GM18508 (cell line): ENCODE results near the gene TRIM2.

ENCODE experiments used
- ATAC-seq: cut with Tn5 transposase; IDR thresholded peaks from one replicate; pipeline ENCODE4 v1.9.1; 2021; ENCODE audit warnings: moderate number of reproducible peaks; ENCODE audit not compliant: insufficient read depth, unreplicated experiment

The TRIM2 gene

DNA sequence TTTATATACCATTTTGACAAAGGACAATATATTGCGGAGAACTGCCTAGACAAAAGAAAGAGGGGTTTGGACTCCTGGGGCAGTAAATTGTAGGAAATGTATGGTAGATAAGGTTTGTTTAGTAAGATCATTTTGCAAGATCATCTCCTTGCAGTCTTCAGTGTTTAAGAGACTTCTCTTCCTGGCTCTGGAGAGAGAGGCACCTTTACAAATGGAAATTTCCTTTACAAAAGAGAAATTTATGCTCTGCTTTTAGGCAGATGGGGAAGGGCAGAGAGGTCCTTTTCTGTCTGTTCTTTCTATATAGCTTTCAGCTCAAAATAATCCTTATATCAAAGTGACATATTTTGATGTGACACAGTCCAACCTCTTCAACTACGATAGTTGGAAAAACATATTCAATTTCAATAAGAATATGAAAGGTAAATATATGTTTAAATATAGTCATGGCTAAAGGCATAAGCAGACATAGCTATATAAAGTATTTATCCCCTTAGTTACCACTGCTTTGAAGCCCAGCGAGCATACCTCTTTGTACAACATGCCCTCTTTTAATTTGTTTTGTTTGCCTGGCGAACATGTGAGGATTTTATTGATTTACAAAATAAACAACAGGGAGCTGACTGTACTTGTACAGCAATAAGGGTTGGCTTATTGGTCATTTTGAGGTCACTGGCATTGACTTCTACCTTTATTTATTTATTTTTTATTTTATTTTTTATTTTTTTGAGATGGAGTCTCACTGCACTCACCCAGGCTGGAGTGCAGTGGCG is 65.2 kb downstream of the TRIM2 start:
- no peak for ATAC-seq

DNA sequence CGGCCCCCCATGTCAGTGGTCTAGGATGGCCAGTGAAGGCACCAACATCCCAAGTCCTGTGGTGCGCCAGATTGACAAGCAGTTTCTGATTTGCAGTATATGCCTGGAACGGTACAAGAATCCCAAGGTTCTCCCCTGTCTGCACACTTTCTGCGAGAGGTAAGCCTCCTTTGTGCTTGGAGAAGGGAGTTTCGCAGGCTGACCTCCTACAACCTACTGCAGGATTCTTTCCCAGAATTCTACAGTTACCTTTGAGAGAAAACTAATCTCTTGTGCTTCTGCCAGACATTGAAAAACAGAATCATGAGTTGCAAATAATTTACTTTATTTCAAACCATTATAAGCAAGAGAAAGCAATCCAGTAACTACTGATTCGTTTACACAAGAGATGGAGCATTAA is 66.1 kb downstream of the TRIM2 start:
- no peak for ATAC-seq

DNA sequence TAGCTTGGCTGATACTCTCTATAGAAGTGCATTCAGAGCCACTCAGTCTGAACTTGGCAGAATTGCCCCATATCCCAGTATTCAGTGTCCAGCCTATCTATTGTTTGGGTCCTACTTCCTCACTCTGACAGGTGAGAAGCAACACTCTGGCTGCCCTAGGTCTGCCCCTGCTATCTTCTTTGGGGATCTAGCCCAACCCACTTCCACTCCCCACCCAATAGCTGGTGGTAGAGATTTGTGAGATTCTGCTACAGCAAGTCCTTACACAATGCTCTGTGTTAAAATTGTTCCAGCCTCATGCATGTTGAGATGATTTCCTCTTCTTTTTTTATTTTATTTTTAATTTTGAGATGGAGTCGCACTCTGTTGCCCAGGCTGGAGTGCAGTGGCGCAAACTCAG is 67.6 kb downstream of the TRIM2 start:
- ATAC-seq, result no peak

DNA sequence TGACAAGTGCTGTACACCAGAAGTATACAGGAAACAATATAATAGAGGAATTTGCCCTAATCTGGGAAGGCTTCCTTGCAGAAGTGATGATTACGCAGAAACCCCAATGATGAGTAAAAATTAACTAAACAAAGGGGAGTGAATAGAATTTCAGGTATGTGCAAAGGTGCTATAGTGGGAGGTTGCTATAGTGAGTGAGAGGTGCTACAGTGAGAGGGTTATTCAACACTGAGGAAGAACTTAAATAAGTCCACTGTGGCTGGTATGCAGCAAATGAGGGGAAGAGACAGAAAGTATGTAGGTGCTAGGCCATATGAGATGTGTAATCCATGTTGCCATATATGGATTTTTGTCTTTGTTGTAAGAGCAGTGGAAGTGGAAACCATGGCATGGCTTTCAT is 69.5 kb downstream of the TRIM2 start:
- ATAC-seq, result no peak

DNA sequence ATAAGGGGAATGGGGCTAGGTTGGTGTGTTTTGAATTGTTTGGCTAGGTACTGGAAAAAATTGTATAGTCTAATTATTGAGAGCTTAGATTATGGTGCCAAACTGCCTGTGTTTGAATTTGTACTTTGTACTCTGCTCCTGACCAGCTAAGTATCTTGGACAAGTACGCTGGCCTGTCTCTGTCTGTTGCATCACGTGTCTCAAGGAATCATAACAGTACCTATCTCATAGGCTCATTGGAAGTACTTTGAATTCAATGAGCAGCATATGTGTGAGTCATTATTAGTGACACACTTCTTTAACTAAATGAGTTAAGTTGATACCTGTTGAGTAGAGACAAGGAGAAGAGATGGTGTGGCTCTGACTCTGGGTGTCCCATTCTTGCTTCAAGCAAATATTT is 70.7 kb downstream of the TRIM2 start:
- ATAC-seq, result no peak

DNA sequence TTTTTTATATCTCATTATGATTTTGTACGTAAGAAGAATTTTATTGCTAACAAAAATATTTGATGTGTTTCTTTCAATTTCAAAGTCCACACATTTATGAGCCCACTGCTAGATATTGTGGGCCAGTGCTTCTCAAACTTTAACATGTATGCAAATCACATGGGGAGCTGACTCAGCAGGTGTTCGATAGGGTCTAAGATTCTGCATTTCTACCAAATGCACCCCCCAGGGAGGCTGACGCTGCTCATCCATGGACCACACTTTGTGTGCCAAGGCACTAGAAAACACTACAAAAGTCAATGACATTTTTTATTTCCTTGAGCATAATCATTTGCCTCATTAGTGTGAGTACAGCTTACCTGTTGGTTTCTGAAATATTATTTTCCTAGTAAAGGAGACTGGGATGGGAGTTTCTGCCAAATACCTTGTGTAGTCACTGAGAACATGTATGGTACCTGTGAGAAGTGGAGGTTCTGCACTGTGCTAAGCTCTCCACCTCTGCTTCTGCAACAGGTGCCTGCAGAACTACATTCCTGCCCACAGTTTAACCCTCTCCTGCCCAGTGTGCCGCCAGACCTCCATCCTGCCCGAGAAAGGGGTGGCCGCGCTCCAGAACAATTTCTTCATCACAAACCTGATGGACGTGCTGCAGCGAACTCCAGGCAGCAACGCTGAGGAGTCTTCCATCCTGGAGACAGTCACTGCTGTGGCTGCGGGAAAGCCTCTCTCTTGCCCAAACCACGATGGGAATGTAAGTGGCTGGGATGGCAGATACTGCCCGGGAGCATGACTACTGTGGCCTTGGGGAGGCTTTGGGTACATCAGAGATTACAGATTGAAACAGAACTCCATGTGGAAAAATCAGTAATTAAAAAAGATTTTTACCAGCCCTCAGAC is 71.4 kb downstream of the TRIM2 start:
- ATAC-seq, result no peak

DNA sequence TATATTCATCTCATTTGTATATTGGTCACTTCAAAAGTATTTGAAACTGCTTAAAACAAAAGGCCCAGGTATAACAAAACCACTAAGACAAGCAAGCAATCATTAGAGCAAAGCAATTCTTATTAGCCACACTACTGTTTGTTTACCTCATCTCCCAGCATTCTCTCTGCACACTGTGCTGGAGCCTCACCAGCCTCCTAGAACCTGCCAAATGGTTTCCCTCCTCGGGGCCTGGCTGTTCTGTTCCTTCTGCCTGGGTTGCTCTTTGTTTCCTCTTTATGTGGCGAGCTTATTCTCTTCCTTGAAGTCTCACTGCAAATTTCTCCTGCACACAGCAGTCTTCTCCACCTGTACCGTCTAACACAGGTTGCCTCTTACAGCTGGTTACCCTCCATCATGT is 72.7 kb downstream of the TRIM2 start:
- no peak for ATAC-seq

DNA sequence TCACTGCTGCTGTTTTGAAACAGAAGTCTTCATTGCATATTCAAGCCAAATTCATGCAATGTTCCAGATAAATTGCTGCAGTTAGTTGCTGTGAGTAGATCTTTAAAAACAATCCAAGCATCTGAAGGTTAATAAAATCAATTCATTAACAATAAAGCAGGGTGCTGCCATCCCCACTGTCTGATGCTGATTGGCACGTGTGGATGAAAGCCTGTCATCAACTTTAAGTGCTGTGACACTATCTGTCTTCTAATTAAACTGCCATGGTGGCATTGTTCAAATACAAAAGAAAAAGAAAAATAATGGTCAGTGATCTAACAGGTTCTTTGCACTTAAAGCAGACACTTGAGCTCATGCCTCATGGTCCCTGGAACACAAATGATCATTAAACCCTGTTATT is 77.2 kb downstream of the TRIM2 start:
- ATAC-seq, result no peak

DNA sequence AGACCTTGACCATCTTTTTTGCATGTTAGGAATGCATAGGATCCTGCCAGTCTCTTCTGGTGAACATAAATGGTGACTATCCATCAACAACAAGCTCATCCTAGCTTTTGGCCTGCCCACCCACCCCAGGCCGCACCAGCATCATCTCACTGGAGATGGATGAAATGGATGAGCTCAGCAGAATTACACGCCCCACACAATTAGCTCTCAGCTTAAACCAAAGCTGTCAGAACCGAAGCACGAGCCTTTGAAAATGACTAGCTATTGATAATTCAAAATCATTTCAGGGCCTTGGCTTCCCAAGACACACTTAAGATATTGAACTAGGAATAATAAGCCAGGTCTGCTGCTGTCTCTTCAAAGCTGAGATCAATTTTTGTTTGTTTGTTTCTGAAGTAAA is 77.8 kb downstream of the TRIM2 start:
- ATAC-seq, result no peak

DNA sequence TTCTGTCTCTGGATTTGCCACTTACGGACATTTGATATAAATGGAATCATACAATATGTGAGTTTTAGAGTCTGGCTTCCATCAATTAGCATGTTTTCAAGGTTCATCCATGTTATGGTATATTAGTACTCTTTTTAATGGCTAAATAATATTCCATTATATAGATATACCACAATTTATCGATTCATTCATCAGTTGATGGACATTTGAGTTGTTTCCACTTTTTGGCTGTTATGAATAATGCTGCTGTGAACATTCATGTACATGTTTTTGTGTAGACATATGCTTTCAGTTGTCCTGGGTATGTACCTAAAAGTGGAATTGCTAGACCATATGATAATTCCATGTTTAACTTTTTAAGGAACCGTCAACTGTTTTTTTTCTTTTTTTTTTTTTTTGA is 79.0 kb downstream of the TRIM2 start:
- no peak for ATAC-seq

DNA sequence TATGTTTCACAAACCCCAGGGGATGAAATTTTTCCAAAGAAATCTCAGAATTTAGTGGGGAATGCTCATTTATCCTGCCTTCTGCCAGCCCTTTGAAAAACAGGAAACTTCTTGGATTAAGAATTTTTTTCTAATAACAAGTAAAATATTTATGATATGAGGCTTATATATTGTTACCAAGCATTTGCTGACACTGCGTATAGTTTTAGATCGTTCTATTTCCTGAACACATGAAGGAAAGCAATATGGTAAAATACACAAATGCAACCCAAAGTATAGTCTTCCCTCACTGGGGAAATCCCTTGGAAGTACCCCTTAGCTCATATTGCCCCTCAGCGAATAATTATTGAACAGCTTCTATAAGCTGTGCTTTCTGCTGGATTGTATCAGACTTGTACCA is 85.9 kb downstream of the TRIM2 start:
- ATAC-seq, result no peak

DNA sequence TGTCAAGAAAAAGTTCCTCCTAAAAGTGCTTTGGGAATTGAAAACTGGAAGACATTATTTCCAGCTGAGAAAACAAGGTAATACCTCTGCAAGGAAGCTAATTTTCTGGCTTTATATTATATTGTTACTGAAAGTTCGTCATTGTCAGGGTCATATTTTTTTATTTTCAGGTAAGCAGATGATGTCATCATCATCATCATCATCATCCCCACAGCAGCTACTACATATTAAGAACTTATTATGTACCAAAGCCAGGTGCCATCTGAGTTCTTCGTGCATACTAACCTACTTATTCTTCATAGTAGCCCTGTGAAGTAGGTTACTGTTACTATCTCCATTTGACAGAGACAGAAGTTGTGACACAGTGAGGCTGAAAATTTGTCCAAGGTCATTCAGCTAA is 87.3 kb downstream of the TRIM2 start:
- ATAC-seq, result no peak

DNA sequence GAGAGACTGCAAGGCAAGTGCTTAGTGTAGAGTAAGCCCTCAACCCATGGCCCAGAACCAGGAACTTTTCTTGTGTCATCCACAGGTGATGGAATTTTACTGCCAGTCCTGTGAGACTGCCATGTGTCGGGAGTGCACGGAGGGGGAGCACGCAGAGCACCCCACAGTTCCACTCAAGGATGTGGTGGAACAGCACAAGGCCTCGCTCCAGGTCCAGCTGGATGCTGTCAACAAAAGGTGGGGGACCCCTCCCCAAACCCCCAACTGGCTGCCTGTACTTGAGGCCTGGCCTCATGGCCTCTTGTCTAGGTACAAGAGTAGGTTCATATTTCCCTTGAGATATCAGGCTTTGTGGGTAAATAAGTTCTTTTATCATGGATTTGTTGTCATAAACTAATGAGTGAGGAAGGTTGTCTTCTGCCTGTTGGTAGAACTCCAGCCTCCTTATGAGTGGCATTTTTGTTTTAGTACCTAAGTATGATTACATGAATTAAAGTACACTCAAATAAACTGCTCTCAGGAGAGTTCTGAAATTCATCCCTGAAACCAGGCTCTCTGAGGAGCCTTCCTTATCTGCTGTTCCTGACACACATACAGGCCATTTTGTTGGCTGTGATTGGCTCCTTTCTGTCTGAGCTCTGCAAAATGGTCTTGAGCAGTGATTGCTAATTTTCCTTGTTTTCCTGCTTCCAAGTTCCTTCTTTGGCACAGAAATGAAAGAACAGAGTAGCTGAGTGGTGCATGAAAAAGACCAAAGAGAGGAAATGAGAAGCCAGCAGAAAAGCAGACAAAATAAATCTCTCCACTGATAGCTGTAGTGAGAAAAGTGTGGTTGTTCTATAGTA is 88.9 kb downstream of the TRIM2 start:
- ATAC-seq, result no peak

DNA sequence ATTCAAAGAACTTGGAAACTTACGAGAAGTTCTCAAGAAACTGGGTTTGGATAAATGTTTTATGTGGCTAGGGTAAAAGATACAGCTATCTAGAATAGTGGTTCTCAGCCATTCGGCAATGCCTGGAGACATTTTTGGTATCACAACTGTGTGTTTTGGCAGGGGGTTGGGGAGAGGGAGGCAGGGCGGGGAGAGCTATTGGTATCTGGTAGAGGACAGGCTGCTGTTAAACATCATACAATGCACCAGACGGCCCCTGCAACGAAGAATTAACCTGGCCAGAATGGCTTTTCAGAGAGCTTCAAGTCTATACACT is 89.5 kb downstream of the TRIM2 start:
- ATAC-seq, result no peak

DNA sequence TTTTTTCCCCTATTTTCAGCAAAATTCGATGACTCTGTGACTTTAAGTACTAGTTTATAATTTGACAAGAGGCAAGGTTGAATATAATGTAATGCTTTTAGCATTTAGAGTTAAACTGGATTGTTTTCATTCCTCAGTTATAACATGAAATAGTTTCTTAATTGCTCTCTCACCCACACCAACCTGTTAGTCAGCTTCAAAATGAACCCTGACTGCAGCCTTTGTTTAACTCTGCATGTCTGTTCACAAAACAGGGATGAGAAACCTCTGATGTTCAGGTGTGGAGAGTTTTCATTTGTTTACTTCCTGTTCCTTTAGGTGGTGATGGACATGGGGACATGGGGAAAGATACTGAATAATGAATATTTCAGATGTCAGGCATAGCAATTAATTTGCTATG is 90.4 kb downstream of the TRIM2 start:
- ATAC-seq, result no peak

DNA sequence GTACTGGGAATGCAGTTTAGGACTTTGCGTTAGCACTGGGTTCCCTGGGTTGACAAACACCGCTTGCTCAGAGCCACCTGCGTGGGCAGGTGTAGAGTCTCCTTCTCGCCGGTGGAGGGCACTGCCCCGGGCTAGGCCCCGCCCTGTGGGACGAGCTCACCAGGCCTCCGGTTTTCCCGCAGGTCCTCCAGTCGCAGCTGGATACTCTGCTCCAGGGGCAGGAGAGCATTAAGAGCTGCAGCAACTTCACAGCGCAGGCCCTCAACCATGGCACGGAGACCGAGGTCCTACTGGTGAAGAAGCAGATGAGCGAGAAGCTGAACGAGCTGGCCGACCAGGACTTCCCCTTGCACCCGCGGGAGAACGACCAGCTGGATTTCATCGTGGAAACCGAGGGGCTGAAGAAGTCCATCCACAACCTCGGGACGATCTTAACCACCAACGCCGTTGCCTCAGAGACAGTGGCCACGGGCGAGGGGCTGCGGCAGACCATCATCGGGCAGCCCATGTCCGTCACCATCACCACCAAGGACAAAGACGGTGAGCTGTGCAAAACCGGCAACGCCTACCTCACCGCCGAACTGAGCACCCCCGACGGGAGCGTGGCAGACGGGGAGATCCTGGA is 91.0 kb downstream of the TRIM2 start:
- no peak for ATAC-seq

DNA sequence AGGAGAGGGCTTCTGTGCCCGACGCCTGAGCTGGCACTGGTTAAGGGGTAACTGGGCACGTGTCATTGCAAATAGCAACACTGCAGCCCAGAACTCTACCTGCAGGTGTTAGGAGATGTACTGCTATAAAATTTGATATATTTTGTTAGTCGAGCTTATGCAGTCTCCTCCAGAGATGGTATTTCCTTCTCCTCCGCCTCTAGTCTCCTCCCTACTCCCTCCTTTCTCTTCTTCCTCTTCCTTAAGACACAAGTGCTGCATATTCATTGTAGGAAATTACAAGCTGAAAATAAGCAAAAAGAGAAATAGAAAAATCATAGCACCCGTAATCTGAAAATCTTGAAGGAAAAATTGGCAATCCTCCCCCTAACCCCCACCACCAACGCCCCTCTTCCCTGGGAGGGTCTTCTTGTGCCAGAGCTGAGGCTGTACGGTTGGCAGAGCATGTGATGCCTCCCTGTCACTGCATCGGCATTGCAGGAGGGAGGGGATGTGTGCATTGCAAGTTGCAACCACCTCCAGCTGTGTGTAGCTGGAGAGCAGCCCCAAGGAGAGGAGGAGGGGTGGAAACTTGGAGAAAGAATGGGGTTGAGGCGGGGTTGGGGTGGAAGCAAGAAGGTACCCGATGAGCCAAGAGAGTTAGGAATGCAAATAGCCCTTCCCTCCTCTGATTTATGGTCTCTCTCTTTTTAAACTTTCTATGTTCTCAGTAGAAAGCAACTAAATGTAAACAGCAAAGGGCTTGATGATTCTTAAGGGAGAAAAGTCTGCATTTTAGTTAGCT is 92.0 kb downstream of the TRIM2 start:
- ATAC-seq, result no peak

DNA sequence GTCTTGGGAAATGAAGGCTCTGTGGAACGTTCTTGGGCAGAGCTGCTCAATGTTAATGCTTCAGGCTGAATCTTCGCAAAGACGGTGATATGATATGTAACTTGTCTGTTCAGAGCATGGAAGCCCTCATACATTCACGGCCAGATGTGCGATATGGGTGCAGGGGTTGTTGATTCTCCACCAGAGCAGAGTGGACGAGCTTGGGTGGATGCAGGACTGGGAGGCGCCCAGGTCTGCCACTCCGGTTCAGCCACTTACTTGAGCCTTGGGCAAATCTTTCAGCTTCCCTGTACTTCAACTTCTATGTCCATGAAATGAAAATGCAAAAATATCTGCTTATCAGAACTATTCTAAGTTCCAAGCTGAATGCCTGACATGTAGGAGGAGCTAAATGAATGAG is 92.9 kb downstream of the TRIM2 start:
- no peak for ATAC-seq

DNA sequence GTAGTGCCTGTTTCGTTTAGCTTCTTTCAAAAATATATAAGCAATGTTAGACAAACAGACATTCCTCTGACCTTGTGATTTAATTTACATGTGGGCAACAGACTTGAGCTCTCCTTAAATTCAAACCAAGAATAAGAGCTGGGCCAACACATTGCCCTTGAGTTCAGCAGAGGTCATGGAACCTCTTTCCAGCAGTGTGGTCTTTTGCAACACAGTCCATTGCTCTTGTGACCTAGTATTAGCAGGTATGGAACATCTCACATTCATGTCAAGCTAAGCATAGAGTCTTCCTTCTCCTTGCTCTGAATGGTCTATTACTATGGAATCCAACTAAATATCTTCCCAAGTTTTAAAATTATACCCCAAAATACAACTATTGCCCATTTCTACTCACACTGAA is 106.5 kb downstream of the TRIM2 start:
- ATAC-seq, result no peak

DNA sequence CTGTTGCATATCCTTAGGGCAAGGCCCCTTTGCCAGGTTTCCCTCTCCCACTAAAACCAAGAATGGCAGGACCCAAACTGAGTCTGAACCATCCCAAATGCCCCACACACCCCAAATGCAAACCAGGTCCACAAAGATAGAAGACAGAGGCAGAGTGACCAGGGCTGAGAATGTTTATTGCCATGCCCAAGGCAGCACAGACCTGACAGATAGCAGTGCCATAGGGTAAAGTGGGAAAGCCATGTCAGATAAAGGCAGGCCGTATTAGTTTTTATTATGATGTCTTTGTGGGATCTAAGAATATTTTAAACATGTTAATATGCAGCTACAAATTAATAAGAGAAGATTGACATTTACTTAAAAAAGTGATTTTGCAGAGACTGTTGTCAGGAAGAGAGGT is 110.7 kb downstream of the TRIM2 start:
- no peak for ATAC-seq
